Amniotic epithelial cell (primary cell): ENCODE measurements around the gene DTNB.
"Not testable (repeated sequence)": the region's sequence is repeated elsewhere in the genome, so short reads cannot be mapped to it uniquely, and the experiment has no call there.

Source experiments
- DNase-seq: peaks from one replicate; pipeline ENCODE4 v3.0.0-alpha.2; 2010; ENCODE audit warnings: low read depth

The DTNB gene

DNA sequence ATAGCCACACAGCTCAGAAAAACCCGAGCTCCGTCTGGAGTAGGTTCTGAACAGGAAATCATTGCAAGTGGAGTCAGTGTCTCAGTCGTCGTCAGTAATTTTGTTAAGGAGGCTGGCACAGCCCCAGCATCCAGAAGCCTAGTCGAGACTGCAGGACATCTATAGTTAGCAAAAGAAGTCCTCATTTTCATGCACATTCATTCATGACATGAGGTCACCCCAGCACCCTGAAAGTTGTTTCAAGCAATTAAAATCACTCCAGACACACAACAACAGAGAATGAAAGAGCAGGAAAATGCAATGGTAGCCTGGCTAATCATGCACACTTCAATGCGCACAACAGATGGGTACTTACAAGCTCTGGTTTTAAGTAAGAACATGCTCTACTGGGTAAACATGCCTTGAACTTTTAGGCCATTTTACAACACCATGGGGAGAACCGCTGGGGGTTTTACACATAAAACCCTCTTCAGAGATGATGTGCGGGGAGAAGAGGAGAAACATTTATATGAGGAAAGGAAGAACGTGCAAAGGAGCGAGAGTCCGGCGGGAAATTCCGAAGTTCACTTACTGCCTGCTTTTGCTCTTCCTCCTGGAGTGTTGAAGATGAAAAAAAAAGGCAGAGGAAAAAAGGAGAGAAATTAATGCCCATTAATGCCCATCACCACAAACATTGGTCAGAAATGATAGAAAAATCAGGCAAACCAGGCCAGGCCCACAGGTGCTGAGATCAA is 254.3 kb downstream of the DTNB start:
- no peak for DNase-seq

DNA sequence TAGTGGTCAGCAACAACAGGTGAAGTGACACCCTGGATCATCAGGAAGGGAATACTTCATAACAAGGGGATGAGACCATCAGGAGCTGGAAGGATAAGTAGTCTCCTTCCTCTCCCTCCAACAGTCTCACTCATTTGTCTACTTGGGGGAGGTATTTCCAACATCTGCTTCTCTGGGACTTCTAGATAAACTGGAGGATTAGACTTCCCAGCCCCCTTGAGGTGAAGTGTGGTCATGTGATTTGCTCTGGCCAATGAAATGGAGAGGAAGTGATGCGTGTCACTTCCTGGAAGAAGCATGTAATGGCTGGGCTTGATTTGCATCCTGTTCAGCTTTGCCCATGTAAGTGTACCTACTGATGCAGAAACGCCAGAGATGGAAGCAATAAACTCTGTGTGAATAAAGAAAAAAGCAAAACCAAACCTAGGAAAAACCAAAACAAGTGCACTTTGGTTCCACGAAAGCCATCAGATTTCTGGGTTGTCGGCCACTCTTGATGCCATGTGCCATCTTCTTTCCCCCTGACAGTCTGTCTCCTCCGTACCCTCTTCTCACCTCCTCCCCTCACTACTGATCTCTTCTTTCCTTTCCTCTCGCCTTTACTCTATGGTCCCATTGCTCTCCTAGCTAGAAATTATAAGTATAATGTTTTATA is 255.5 kb downstream of the DTNB start:
- no peak for DNase-seq

DNA sequence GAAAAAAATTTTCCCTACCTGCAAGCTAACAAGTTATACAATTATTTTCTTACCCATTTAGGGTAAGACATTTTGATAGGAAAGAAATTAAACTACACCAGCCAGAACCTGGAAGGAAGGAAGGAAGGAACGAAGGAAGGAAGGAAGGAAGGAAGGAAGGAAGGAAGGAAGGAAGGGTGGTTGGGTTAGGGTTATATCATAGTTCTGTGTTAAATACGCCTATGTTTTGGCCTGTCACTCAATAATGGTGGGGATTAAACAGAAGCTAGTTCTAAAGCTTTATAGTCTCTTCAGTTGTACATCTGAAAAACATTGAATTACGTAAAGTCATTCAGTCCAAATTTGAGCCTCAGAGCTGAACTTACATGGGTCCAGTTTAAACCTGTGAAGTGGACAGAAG is 256.7 kb downstream of the DTNB start:
- no peak for DNase-seq

DNA sequence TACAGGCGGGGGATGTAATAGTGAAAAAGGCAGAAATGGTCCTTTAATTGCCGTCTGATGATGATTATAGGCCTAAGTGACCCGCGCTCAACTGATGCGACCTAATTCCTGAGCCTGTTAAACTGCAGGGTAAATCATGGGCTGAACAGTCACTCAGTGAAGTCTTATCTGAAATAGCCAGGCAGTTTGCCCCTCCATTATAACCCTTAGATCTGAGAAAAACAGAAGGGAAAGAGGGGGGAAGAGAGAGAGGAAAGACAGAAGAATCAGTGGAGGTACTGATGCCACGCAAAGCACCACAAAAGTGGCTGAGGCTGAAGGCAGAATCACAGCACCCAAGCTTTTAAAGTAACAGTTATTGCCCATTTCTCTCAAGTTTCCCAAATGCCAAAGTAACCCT is 258.6 kb downstream of the DTNB start:
- no peak for DNase-seq

DNA sequence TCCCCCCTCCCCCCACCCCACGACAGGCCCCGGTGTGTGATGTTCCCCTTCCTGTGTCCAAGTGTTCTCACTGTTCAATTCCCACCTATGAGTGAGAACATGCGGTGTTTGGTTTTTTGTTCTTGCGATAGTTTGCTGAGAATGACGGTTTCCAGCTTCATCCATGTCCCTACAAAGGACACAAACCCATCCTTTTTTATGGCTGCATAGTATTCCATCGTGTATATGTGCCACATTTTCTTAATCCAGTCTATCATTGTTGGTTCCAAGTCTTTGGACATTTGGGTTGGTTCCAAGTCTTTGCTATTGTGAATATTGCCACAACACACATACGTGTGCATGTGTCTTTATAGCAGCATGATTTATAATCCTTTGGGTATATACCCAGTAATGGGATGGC is 260.0 kb downstream of the DTNB start:
- DNase-seq: not testable (repeated sequence)

DNA sequence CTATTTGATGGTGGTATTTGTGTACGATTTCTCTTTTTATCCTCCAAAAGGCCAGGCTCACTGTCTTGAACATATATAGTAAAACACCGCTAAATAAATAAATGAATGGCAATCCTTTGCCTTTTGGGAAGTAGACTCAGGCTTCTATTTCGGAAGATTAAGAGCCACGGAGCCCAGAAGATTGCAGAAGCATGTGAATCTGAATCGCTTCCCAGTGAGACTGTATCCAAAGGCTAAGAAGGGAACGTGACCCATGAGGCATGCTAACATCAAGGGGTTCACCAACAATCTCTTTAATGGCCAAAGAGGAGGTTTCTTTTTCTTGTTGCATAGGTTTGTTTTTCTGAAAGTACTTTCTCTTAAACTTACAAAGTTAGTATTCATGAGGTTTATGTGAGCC is 261.6 kb downstream of the DTNB start:
- DNase-seq: no peak

GRCh38 chr2:25411281-25411680 is 262.1 kb downstream of the DTNB start:
- no peak for DNase-seq

DNA sequence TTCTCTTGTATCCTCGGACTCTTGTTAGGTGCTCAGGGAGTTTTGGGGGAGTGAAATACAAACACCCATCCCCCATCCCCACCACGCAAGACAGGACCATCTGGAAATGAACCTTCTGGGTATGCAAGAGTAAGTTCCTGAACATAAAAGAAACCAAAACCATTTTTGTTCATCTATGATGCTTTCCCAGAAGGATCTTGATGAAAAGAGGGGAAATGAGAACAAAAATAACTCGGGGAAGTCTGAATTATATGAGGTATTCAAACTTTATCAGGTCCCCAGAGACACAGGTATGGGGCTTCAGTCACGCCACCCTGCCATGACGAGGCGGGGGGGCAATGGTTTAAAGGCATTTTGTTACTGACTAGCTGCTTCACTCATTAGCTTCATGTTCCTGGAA is 263.0 kb downstream of the DTNB start:
- no peak for DNase-seq

DNA sequence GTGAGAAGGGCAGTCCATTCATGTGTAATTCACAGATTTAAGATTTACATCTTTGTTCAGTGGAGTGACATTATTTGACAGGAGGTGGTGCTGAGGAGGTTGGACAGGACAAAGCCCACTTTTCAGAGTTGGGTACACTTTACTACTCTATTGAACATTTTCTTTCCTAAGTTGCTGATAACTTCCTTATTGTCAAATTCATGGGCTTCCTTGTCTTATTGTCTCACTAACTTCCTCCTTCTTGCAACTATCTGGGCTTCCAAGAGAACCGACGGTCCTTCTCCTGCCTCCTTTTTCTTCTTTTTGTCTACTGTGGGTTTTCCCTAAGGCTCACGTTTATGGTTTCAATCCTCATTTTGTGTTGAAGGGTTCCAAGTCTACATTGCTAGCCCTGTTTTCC is 263.9 kb downstream of the DTNB start:
- DNase-seq: no peak

- no peak for DNase-seq
These were observed 264.3 kb downstream of the DTNB start for GRCh38 chr2:25409044-25409443.

- DNase-seq: no peak
These were observed 267.6 kb downstream of the DTNB start for GRCh38 chr2:25405611-25406295.

DNA sequence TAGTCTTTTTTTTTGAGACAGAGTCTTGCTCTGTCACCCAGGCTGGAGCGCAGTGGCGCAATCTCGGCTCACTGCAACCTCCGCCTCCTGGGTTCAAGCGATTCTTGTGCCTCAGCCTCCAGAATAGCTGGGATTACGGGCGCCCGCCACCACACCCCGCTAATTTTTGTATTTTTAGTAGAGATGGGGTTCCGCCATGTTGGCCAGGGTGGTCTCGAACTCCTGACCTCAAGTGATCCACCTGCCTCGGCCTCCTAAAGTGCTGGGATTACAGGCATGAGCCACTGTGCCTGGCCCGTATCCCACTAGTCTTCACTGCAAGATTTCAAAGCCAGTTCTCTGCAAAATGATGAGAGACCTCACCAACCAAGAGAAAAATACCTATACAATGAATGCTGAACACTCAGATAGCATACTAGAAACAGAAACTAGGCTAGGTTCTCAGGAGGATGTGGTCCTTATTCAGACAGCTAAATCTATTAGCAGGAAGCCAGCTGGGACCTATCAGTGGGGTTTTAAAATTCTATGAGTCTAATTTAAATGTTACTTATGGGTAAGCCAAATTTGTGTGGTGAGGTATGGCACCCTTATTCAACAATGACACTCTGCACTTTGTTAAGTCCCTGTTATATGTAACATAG is 270.1 kb downstream of the DTNB start:
- DNase-seq: not testable (repeated sequence)

- DNase-seq: no peak
These were observed 270.9 kb downstream of the DTNB start for GRCh38 chr2:25402477-25402876.

DNA sequence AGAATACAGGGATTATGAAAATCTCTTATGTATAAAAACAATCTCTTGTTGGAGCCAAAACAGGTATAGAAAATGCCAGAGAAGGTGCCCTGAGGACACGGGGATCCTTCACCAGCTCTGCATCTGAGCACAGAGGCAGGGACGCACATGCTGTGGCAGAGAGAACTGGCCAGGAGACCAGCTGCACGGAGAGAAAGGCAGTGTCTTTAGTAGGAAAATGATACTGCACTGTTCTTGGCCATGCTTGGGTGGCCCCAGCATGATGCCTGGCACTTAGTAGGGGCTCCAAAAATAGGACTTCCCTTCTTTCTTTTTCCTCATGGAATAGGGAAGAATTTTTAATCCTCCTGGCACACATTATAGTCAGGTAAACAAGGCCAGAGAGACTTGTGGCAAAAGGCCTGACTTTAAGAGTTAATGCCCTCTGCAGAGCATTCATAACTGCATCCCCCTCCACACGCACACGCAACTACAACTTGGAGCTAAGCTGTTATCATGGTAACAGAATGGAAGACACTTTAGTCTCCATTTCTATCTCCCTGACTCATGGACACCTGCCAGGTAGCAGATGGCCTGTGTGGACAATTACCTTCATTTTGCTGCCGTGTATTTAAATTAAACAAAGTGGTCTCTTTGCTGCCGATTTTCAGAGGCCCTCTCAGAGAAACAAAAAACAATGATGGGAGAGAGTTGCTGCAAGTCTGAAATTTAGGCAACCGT is 271.9 kb downstream of the DTNB start:
- DNase-seq: no peak

DNA sequence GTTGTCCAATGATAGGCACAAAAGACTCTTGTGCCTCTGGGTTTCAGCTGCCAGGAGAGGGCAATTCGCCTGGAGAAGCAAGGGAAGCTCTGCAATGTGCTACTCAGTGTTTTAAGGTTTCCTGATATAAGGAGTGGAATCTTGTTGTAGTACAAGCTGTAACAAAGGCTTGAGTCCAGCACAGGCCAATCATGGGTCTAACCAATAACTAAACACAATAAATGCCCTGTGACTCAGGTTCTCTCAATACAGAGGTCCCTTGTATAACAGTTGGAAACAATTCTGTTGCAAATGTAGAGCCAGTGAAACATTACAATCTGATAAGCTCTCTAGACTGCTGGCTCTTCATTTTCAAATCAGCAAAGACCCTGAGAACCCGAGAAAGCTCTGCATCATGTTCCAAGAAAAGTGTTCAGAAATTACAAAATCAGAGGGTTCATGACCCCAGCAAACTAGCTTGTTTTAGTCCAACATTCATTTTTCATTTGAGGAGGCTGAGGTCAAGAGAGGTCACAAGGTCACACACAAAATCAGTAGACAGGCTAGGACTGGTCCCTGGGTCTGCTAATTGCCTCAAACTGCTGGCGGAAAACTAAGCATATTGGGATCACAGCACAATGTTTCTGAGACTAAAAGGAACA is 272.7 kb downstream of the DTNB start:
- DNase-seq: no peak

- DNase-seq: no peak
These were observed 273.2 kb downstream of the DTNB start for GRCh38 chr2:25400169-25400568.

DNA sequence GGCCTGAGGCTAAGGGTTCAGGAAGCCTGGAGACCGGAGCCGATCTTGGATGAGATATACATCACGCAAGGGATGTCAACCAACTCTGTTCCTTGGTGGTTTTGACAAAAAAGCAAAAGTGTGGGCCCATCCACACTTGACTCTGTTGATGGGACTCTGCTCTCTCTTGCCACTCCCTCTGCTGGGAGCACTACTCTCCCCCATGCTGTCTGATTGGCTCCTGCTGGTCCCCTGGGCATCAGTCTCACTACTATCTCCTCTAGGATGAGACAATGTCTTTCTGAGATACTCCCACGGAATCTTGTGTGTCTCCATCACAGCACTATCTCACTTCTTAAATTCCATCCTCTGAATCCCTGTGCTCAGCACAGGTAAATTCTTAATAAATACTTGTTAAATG is 274.8 kb downstream of the DTNB start:
- DNase-seq: no peak

DNA sequence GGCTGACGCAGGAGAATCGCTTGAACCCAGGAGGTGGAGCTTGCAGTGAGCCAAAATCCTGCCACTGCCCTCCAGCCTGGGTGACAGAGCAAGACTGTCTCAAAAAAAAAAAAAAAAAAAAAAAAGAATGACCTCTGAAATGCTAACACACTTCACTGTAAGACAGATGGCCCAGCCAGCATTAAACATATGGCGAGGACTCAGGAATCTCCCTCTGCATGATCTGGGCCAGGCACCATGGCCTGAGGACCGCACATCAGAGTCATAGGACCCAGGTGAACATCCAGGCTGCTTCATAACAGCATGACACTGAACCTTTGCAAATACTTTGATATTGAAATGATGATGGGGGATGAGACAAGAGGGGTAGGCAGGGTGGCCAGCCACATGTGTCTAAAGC is 275.6 kb downstream of the DTNB start:
- DNase-seq: no peak

DNA sequence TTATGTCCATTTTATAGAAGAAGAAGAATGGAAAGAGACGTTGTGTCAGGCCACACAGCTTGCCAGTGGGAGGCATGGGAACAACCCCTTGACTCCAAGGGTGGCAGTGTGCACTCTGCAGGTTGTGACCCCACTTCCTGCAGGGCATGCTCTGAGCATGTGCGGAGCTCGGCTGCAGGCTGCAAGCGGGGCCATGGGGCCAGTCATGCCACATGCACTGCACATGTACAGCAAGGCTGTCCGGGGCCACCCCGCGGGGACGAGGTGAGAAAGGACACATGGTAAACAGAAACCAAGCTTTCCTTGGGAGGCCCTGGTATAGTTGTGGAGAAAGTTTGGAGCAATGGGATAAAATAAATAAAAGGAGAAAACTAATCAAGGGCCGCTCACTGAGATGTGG is 284.2 kb downstream of the DTNB start:
- no peak for DNase-seq

GRCh38 chr2:25388491-25388890 is 284.9 kb downstream of the DTNB start:
- DNase-seq: no peak

DNA sequence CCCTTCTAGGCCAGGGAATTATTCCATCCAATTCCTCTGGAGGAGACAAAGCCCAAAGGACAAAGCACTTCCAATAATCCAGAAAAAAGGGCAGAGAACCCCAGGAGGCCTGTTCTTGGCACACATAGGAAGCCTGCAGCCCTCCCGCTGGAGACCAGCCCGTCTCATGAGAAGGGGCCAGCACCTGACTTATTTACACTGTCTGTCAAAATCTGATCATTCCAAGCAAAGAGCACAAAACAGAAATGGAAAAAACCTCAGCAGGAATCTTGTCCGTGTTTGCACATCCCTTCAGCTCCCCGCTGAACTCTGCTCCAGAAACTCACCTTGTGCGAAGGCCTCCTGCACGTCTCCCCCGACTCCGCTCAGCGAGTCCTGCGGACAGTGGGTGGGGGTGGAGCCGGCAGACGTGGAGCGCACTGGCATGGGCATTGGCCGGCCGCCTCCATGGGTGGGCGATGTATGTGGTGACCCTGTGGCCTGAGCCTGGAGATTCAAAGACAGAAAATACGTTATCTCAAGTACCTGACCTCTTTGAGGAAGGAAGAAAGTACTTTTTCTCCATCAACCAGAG is 285.4 kb downstream of the DTNB start:
- DNase-seq: no peak
